ENCODE results near the gene BRS3. TPM values are rescaled to one million over a fixed set of nuclear protein-coding genes. Genes with fewer than 3 reads are reported as not detected.

BRS3 gene
- total RNA-seq, 1 experiment from 2014 or later: not detected

- Histone ChIP-seq H2AFZ (ENCODE audit: low read length) (no peak overlapping the region), H3K4me3 (ENCODE audit: low read length) (no peak overlapping the region), H3F3A (ENCODE audit: low read length, unreplicated experiment) (no peaks in the 10 kb centered on the region), H3K9me3 (ENCODE audit: low read length) (no peaks in the 10 kb centered on the region), H3K9me2 (replicated peaks; ENCODE audit: low read length) (no peaks in the 10 kb centered on the region), H4K20me1 (ENCODE audit: low read length) (no peaks in the 10 kb centered on the region), H3K79me2 (ENCODE audit: low read length) (no peaks in the 10 kb centered on the region), H3K9ac (ENCODE audit: low read length) (no peak overlapping the region), H3K36me3 (ENCODE audit: low read depth, low read length) (no peaks in the 10 kb centered on the region), H3K27me3 (ENCODE audit: low read length) (no peaks in the 10 kb centered on the region), H3K4me1 (ENCODE audit: insufficient read depth, low read length) (peaks cover 38% of the 10 kb centered on the region), H3K27ac (ENCODE audit: low read length) (no peak overlapping the region), H3K4me2 (ENCODE audit: low read length) (peak overlapping the region; percentile 27; the same call in 1 of the 2 replicates)
- POLR2A ChIA-PET (ENCODE audit: unreplicated experiment): interaction anchor here (0.5 kb wide), 1 partner anchor 43 kb away, joined by 5 read pairs; no protein-coding TSS in a partner anchor
- peak; percentile 80 for DNase-seq
- no TSS peak for BruUV-seq (replicated peaks)
- CTCF ChIA-PET: no interaction called here
- ATAC-seq: peak; percentile 92
- intact Hi-C loops (cut with micrococcal nuclease): loop anchor here (1.0 to 5.0 kb wide), 2 partner anchors 34 to 56 kb away; partner anchors contain the start of gene BRS3
- TF ChIP-seq CTCF (conservative IDR thresholded peaks at IDR 0.05; ENCODE audit: low read depth, low read length) (no peak), EZH2 (IDR thresholded peaks at IDR 0.05; ENCODE audit: low read length, unreplicated experiment) (no peak), EZH2phosphoT487 (IDR thresholded peaks at IDR 0.05; ENCODE audit: borderline replicate concordance, low read length) (no peak)
Measured at GRCh38 chrX:136453771-136454170, 34.0 kb upstream of the BRS3 start.

- Histone ChIP-seq H3F3A (ENCODE audit: low read length, unreplicated experiment) (no peaks in the 10 kb centered on the region), H3K27ac (ENCODE audit: low read length) (no peak overlapping the region), H3K9me3 (ENCODE audit: low read length) (no peaks in the 10 kb centered on the region), H3K9ac (ENCODE audit: low read length) (no peak overlapping the region), H2AFZ (ENCODE audit: low read length) (no peak overlapping the region), H3K4me3 (ENCODE audit: low read length) (no peak overlapping the region), H3K36me3 (ENCODE audit: low read depth, low read length) (no peaks in the 10 kb centered on the region), H4K20me1 (ENCODE audit: low read length) (no peaks in the 10 kb centered on the region), H3K4me2 (ENCODE audit: low read length) (no peak overlapping the region), H3K9me2 (replicated peaks; ENCODE audit: low read length) (no peaks in the 10 kb centered on the region), H3K4me1 (ENCODE audit: insufficient read depth, low read length) (peaks cover 27% of the 10 kb centered on the region), H3K79me2 (ENCODE audit: low read length) (no peaks in the 10 kb centered on the region), H3K27me3 (ENCODE audit: low read length) (no peaks in the 10 kb centered on the region)
- ATAC-seq (no peak), DNase-seq (no peak)
- POLR2A ChIA-PET (ENCODE audit: unreplicated experiment): no interaction called here
- no TSS peak for BruUV-seq (replicated peaks)
- intact Hi-C loops (cut with micrococcal nuclease): no loop called here
- no peak for TF ChIP-seq EZH2phosphoT487 (IDR thresholded peaks at IDR 0.05; ENCODE audit: borderline replicate concordance, low read length)
- TF ChIP-seq CTCF (conservative IDR thresholded peaks at IDR 0.05; ENCODE audit: low read depth, low read length): no peak
- TF ChIP-seq EZH2 (IDR thresholded peaks at IDR 0.05; ENCODE audit: low read length, unreplicated experiment): no peak
- CTCF ChIA-PET: no interaction called here
Measured at GRCh38 chrX:136456133-136456532, 31.6 kb upstream of the BRS3 start.

GRCh38 chrX:136457303-136457917 is 30.3 kb upstream of the BRS3 start:
- H3K36me3 ChIP-seq (ENCODE audit: low read depth, low read length): no peaks in the 10 kb centered on the region
- no peak overlapping the region for H3K4me3 ChIP-seq (ENCODE audit: low read length)
- no peaks in the 10 kb centered on the region for H3F3A ChIP-seq (ENCODE audit: low read length, unreplicated experiment)
- peak; percentile 19 for DNase-seq
- H4K20me1 ChIP-seq (ENCODE audit: low read length): no peaks in the 10 kb centered on the region
- no peak overlapping the region for H3K9ac ChIP-seq (ENCODE audit: low read length)
- no peak overlapping the region for H3K27ac ChIP-seq (ENCODE audit: low read length)
- no peaks in the 10 kb centered on the region for H3K27me3 ChIP-seq (ENCODE audit: low read length)
- H3K4me1 ChIP-seq (ENCODE audit: insufficient read depth, low read length): peaks cover 27% of the 10 kb centered on the region
- ATAC-seq: no peak
- POLR2A ChIA-PET (ENCODE audit: unreplicated experiment): no interaction called here
- TF ChIP-seq EZH2phosphoT487 (IDR thresholded peaks at IDR 0.05; ENCODE audit: borderline replicate concordance, low read length): no peak
- no peak for TF ChIP-seq CTCF (conservative IDR thresholded peaks at IDR 0.05; ENCODE audit: low read depth, low read length)
- no peak for TF ChIP-seq EZH2 (IDR thresholded peaks at IDR 0.05; ENCODE audit: low read length, unreplicated experiment)
- no peak overlapping the region for H2AFZ ChIP-seq (ENCODE audit: low read length)
- no peaks in the 10 kb centered on the region for H3K9me2 ChIP-seq (replicated peaks; ENCODE audit: low read length)
- no peaks in the 10 kb centered on the region for H3K79me2 ChIP-seq (ENCODE audit: low read length)
- BruUV-seq (replicated peaks): no TSS peak
- H3K4me2 ChIP-seq (ENCODE audit: low read length): no peak overlapping the region
- intact Hi-C loops (cut with micrococcal nuclease): no loop called here
- H3K9me3 ChIP-seq (ENCODE audit: low read length): no peaks in the 10 kb centered on the region
- CTCF ChIA-PET: no interaction called here

Measured in PC-3 (cell line).